Keratinocyte (primary cell): Measurements from ENCODE around the gene MROH7.

Source experiments
- CTCF ChIP-seq, 3 experiments: IDR thresholded peaks in 1 of 3; conservative IDR thresholded peaks in 1 of 3; optimal IDR thresholded peaks in 1 of 3; 2 replicates in 2 of 3; 3 replicates in 1 of 3; pipeline versions ENCODE3 to v1.5.1; 2011; ENCODE audit warnings: low read length in 3 of 3, mild to moderate bottlenecking in 3 of 3, moderate library complexity in 2 of 3, control low read depth in 1 of 3, inconsistent platforms in 1 of 3; ENCODE audit not compliant: insufficient read depth in 2 of 3; ENCODE audit errors: extremely low read depth in 1 of 3
- EZH2 ChIP-seq: IDR thresholded peaks from one replicate; pipeline ENCODE4 v1.6.1; 2012; ENCODE audit warnings: inconsistent platforms, mild to moderate bottlenecking, low read length, moderate library complexity

GRCh38 chr1:54664364-54664763, 22.8 kb downstream of the MROH7 start:
- TF ChIP-seq CTCF (optimal IDR thresholded peaks at IDR 0.05 in 1 of 3, IDR thresholded peaks at IDR 0.05 in 1 of 3, conservative IDR thresholded peaks at IDR 0.05 in 1 of 3; ENCODE audit: extremely low read depth in 1 of 3, insufficient read depth in 2 of 3, low read length in 3 of 3) (no peak), EZH2 (no peak)
